Measurements from ENCODE around the gene VIPR1. TPM values are rescaled to one million over a fixed set of nuclear protein-coding genes. Genes with fewer than 3 reads are reported as not detected.

Gene VIPR1
- polyA plus RNA-seq, 4 donors, result 0.71 to 3.2 (median 2.2) TPM

DNA sequence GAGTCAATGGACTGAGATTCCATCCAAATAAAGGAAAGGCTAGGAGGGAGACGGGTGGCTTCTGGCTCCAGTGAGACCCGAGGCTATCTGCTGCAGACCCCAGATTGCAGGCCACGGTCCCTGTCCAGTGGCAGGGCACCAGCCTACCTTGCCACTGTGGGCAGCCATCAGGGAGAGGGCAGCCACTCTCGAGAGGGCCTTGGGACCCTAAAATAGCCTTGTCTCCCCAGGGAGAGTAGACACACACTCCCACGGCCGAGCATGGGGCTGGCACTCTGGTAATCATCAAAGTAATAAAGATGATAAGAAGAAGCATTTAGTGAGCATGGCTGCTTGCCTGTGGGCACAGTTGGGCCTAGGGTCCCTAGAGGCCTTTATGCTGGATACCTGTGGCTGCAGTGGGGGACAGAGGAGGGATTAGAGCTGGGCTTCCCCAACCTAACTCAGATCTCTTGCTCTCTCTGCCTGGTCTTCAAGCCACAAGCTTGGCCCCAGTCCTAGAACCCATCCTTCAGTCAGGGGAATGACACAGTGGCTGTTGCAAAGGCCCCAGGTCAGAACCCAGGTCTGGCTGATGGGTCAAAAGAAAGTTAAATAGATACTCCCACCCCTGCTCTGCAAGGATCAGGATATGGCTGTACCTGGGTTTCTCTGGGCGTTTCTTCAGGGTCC is 9.2 kb upstream of the VIPR1 start:
- no peak for DNase-seq (ENCODE audit: low read depth in 4 of 4, low spot score in 3 of 4)

DNA sequence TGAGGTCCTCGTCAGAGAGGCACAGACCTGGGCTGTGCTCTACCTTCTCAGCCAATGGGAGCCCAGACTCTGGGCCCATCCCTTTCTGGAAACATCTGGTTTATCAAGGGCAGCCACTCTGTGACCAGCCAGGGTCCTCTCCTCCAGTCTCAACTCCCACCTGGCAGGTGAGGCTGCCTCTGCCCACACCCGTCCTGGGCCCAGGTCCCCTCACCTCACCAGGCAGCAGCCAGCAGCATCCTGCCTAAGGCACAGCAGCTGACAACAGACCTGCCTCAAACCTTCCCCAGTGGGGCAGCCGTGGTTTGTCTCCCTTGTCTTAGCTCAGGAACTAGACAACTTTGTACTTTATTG is 8.7 kb upstream of the VIPR1 start:
- no peak for DNase-seq (ENCODE audit: low read depth in 4 of 4, low spot score in 3 of 4)

GRCh38 chr3:42495393-42495792 is 7.0 kb upstream of the VIPR1 start:
- DNase-seq (ENCODE audit: low read depth in 4 of 4, low spot score in 3 of 4), result no peak

- DNase-seq (ENCODE audit: low read depth in 4 of 4, low spot score in 3 of 4), result no peak
Observed at GRCh38 chr3:42497009-42497731, 5.3 kb upstream of the VIPR1 start.

DNA sequence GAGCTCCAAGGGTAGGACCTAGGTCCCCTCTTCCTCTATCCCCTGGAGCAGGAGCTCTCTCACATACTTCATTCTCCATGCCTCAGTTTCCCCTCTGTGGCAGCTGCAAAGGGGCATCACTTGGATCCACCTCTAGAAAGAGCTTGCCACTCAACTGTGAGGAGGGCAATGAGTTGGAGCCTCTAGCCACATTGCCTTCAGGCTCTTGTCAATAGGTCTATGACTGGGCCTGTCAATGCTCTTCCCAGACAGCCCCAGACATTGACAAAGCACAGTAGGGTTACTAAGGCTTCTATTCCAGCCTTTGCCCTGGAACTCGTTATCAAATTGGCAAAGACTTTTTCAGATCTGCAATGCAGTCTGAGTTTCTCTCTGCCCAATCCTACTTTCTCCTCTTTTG is 4.4 kb upstream of the VIPR1 start:
- no peak for DNase-seq (ENCODE audit: low read depth in 4 of 4, low spot score in 3 of 4)

DNA sequence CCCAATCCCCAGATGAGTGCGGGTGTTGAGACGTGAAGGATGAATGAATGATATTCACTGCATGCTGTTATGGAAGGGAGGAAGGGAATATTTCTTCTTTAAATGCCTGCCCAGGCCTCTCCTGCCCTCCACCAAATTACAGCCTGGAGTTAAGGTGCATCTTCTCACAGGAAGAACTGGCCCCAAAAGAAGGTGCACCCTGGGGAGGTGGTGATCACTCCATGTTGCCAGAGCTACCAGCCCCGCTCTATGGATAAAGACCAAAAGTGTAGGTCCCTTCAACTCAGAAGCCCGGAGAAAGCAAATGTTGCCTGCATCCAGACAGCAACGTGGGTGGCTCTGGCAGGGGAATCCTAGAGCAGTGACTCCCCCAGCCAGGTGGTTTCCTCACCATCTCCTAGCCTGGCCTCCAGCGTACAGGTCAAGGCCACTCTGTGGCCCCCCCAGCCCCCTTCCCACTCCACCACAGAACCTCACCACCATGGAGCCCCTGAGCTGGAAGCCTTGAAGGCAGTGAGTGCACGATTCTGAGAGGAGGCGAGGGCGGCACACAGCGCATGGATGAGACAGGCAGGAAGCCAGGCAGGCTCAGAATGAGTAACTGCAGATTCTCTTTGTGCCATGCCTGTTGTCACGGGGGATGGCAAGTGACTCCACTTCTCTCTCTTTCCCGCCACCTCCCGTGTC is 3.5 kb upstream of the VIPR1 start:
- DNase-seq (ENCODE audit: low read depth in 4 of 4, low spot score in 3 of 4), result no peak

DNA sequence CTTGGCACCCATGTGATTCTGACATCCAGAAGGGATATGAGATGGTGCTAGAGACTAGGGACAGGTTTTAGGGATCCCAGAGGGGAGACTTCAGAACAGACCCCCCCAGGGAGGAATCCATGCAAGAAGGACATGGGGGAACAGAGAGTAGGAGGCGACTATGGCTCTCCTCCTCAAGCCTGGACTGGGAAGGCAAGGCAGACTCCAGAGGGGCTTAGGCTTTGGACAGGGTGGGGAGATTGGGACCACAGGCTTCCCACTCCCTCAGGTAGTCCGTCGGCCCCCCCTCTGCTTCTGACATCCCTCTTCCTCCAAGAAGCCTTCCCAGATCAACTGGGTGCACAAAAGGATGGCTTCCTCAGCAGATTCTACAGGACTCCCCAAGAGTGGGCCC is 3.0 kb upstream of the VIPR1 start:
- no peak for DNase-seq (ENCODE audit: low read depth in 4 of 4, low spot score in 3 of 4)

- no peak for DNase-seq (ENCODE audit: low read depth in 4 of 4, low spot score in 3 of 4)
Observed at GRCh38 chr3:42500091-42500490, 2.4 kb upstream of the VIPR1 start.

GRCh38 chr3:42500909-42501308 is 1.5 kb upstream of the VIPR1 start:
- no peak for DNase-seq (ENCODE audit: low read depth in 4 of 4, low spot score in 3 of 4)

- no peak for DNase-seq (ENCODE audit: low read depth in 4 of 4, low spot score in 3 of 4)
Observed at GRCh38 chr3:42501321-42501680, 1.1 kb upstream of the VIPR1 start.

DNA sequence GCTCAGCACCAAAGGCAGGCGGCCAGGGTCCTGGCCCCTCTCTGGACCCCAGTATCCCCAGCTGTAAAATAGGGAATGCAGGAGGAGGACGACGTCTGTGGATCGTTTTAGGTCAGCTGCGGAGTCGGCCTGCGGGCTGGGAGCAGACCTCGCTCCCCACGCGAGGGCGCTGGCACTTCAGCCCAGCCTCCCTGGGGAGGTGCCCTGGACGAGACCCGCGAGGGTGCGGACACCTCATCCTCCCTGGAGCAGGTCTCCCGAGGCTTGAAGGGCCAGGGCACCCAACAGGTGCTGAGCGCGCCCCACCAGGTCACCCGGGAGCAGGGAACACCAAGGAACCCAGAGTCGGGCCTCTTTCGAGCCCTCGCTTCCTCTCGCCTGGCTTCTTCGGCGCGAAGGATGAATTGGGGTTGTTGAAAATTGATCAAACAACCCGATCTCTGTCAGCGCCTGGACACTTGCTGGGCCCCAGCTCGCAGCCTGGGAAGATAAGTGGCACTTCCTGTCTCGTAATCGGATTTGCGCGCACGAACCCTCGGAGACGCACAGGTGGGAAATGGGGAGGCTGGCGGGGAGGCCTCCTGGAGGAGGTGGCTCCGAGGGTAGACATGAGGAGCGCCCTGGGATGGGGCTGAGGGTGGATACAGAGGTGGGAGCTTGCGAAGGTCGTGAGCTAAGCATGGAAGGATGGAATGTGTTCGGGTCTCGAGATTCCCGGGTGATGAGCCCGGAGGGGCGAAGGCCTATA is 588 bp upstream of the VIPR1 start:
- no peak for DNase-seq (ENCODE audit: low read depth in 4 of 4, low spot score in 3 of 4)

GRCh38 chr3:42503251-42503924 is 945 bp downstream of the VIPR1 start:
- no peak for DNase-seq (ENCODE audit: low read depth in 4 of 4, low spot score in 3 of 4)

DNA sequence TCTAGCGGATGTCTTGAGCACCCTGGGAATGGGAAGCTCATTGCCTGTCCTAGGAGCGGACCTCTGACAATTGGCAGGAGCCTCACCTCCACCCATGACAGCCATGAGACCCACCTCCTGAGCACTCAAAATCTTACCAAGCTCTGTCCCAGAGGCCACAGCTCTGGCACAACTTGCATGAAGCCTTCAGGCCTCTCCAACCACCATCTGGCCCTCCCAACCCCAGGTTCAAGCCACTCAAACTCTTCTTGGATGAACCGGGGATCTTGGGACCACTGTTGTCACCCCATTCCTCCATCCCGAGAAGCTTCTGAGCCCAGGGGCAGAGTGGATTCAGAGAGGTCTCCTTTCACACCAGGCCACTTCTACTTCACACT is 1.5 kb downstream of the VIPR1 start:
- no peak for DNase-seq (ENCODE audit: low read depth in 4 of 4, low spot score in 3 of 4)

- no peak for DNase-seq (ENCODE audit: low read depth in 4 of 4, low spot score in 3 of 4)
Observed at GRCh38 chr3:42504334-42505127, 2.1 kb downstream of the VIPR1 start.

DNA sequence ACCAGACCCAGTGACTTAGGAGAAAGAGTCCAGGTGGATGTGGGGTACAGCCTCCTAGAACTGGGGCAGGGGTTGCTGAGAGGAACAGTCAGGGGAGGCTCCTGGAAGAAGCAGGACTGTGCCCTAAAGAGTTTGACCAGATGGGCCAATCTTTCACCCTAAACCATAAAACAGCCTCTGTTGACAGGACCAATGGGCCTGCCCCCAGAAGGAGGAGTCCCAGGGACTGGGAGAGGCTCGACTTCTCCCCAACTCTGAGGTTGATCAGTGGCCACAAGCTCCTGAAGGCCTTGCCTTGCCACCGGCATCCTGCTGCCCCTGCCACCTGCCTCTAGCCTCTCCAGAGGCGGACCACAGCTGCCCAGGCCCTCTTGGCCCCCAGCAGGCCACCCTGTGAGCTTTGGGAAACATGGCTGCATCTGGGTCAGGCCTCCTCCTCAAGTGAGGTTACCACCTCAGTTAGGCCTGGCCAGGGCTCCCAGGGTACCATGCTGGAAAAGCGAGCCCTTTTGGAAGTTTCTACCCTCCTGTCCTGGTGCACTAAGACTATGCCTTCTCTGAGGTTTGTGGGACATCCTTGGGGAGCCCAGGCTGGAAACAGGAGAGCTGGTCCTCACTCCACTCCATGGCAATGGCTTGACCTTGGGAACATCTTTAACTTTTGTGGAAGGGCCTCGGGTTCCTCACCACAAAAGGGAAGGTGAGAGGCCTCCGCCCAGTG is 2.8 kb downstream of the VIPR1 start:
- no peak for DNase-seq (ENCODE audit: low read depth in 4 of 4, low spot score in 3 of 4)

DNA sequence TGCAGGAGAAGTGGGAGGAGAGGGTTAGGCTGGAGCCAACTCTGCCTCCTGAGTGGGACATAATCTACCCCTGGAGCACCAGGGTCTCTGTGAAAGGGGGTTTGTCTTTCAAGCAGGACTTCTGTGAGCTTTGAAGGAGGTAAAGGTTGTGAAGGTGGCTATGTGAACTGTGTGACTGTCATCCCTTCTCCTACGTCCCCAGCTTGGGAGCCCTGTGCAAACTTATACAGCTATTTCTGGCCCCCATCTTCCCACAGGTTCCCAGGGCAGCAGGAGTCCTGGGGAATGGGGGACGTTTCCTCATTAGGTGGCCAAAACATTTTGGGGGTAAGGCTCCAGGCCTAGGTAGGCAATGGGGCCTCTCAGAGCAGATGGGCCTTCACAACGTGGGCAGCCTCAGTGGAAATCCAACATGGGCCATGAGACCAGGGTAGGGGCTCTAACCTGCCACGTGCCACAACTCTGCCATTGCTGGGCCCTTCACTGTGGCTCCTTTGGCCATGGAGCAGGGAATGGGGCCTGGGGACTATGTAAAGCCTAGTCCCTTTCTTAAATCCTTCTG is 3.5 kb downstream of the VIPR1 start:
- DNase-seq (ENCODE audit: low read depth in 4 of 4, low spot score in 3 of 4), result no peak

DNA sequence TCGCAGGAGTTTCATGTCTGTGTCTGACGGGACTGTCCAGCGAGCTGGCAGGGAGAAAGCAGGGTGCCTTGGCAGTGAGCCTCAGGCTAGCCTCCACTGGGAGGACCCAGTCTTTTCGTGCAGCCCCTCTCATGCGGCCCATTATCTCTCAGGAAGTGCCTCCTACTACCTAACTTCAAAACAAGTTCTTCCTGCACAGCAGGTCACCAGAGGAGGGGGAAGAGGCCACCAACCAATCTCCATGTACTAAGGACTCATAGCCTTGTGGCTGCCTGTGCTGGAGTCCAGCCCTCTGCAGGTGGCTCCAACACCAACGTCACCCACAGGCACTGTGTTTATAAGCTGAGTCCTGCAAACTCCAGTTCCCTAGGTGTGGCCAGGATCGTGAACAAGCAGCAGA is 4.8 kb downstream of the VIPR1 start:
- DNase-seq (ENCODE audit: low read depth in 4 of 4, low spot score in 3 of 4), result no peak

- no peak for DNase-seq (ENCODE audit: low read depth in 4 of 4, low spot score in 3 of 4)
Observed at GRCh38 chr3:42507761-42508335, 5.4 kb downstream of the VIPR1 start.

DNA sequence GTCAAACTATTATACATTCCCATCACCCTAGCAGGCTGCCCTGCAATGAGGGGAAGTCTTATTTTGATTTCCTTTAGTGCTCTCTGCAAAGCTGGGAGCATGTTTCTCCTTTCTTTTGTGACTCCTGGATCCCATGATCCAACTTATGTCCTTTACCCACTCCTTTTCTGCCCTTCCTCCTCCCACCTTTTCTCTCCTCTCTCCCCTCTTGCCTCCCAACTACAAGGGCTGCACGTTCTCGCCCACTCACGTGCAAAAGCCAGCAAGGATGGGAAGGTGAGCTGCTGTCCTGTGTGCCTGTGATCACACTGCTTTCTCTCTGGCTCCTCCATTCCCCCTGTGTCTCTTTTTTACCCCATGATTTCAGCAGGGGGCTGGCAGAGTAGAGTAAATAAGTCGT is 6.1 kb downstream of the VIPR1 start:
- DNase-seq (ENCODE audit: low read depth in 4 of 4, low spot score in 3 of 4), result no peak
